K562 (cell line): ENCODE measurements around the gene AIFM3. TPM values are rescaled to one million over a fixed set of nuclear protein-coding genes. Genes with fewer than 3 reads are reported as not detected.
A peak's percentile ranks its signal among the peaks of the same experiment; 100 is the strongest.

Experiments
- BACH1 ChIP-seq: fragments of 200-800 bp; sonication (Bioruptor generic); IDR thresholded peaks from 2 replicates; pipeline ENCODE4 v1.6.1; 2016; ENCODE audit warnings: missing genetic modification characterization, missing compliant biosample characterization
- CREB1 ChIP-seq, 2 experiments: sonication (generic) in 1 of 2; formaldehyde crosslinking in 1 of 2; IDR thresholded peaks; 2 replicates each; pipeline versions ENCODE4 v1.6.1 to v1.8.0; 2012 to 2022; ENCODE audit warnings: inconsistent platforms in 1 of 2, mild to moderate bottlenecking in 1 of 2, missing genetic modification reagents in 1 of 2, moderate library complexity in 1 of 2
- CXXC5 ChIP-seq: fragments of 250-450 bp; sonication (Bioruptor Pico); IDR thresholded peaks from 2 replicates; pipeline ENCODE4 v1.8.0; 2022; ENCODE audit warnings: inconsistent platforms, mild to moderate bottlenecking, moderate library complexity
- NR2F6 ChIP-seq: fragments of 450-650 bp; formaldehyde crosslinking; IDR thresholded peaks from 2 replicates; pipeline ENCODE4 v1.4.0; 2020; ENCODE audit warnings: mild to moderate bottlenecking
- SMAD2 ChIP-seq: fragments of 150-350 bp; IDR thresholded peaks from 2 replicates; pipeline ENCODE4 v1.6.1; 2014; ENCODE audit warnings: low read depth, mild to moderate bottlenecking, low read length
- SMAD4 ChIP-seq: fragments of 250-450 bp; sonication (Bioruptor Pico); conservative IDR thresholded peaks from 2 replicates; pipeline ENCODE4 v1.8.0; 2021; ENCODE audit warnings: inconsistent platforms, mild to moderate bottlenecking, moderate library complexity
- ZNF408 ChIP-seq: fragments of 250-450 bp; sonication (Bioruptor Pico); IDR thresholded peaks from 2 replicates; pipeline ENCODE4 v1.4.0; 2020; ENCODE audit warnings: low read depth, mild to moderate bottlenecking, moderate library complexity
- ZNF589 ChIP-seq: fragments of 200-800 bp; sonication (Bioruptor generic); IDR thresholded peaks from 2 replicates; pipeline ENCODE4 v1.6.1; 2016; ENCODE audit warnings: low read depth, missing genetic modification characterization, missing compliant biosample characterization
- polyA plus RNA-seq, 8 experiments: library from polyadenylated mRNA; depleted of rRNA in 4 of 8; stranded (reverse) in 5 of 8; unstranded in 3 of 8; fragments of >200 nt; fragmentation: Nextera tagmentation in 2 of 8; fragmentation: Illumina TruSeq in 1 of 8; extraction: Ambion mirVana in 2 of 8; extraction: Trizol in 1 of 8; gene quantifications; 2 replicates each; pipeline versions ENCODE4 v1.2.1 to v1.2.3, GENCODE V29; 2011 to 2014; ENCODE audit warnings: inconsistent platforms in 1 of 8, missing spikeins in 1 of 8
- total RNA-seq, 7 experiments: library from RNA; depleted of rRNA in 6 of 7; stranded (reverse); fragments of >200 nt in 6 of 7; fragmentation: Illumina TruSeq in 2 of 7; extraction: Trizol in 2 of 7; gene quantifications; 2 replicates each; pipeline versions ENCODE4 v1.2.1 to v1.2.3, GENCODE V29; 2011 to 2021; ENCODE audit warnings: low replicate concordance in 1 of 7
- TF ChIP-seq, protein P1 (sequence below): fragments of 200-800 bp; sonication (Bioruptor generic); IDR thresholded peaks from 2 replicates; pipeline ENCODE4 v1.6.1; 2016; ENCODE audit warnings: missing genetic modification characterization, missing compliant biosample characterization

The AIFM3 gene
- total and polyA plus RNA-seq, 9 of the 15 experiments (the other 6 are each of a cell fraction or from before 2014, with no cell fraction given): 0.03 to 0.20 (median 0.07) TPM; not detected in 1

DNA sequence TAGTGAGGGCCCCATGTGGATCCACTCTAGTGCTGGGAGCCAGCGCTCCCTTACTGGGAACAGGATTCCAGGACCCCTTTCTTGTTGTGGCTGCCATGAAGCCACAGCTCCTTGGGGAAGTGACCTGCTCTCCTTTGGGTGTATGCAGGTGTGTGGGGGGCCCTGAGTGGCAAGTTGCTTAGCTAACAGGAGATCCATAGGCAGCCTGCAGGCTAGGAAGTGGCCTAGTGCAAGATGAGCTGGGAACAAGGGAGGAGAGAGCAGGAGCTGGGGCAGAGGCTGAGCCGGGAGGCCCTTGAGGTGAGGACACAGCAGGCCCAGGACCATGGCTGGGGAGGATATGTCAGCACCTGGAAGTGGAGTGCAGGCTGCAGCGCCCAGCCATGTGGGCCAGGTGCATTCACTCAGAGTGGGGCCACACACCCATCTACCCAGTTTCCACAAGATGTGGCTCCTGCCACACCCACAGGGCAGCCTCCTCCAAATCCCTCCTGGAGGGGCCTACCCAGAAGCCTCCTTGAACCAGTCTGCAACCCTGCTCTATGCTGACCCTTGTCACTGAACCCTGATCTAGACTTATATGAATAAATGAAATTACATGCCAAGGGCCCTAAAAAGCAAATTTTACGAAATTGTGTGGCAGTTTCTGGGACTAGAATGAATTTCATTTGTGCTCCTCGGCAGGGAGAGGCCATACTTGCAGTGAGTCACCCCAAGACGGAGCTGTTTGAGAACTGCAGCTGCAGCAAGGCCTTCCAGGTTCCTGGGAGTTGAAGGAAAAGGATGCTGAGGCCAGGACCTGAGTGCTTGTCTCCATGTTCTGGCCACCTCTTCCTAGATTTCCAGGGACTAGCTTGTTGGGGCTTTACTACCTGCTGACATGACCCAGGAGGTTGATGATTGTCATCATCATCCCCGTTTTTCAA is 31.6 kb downstream of the AIFM3 start (continued):
- TF ChIP-seq, protein P1, sequence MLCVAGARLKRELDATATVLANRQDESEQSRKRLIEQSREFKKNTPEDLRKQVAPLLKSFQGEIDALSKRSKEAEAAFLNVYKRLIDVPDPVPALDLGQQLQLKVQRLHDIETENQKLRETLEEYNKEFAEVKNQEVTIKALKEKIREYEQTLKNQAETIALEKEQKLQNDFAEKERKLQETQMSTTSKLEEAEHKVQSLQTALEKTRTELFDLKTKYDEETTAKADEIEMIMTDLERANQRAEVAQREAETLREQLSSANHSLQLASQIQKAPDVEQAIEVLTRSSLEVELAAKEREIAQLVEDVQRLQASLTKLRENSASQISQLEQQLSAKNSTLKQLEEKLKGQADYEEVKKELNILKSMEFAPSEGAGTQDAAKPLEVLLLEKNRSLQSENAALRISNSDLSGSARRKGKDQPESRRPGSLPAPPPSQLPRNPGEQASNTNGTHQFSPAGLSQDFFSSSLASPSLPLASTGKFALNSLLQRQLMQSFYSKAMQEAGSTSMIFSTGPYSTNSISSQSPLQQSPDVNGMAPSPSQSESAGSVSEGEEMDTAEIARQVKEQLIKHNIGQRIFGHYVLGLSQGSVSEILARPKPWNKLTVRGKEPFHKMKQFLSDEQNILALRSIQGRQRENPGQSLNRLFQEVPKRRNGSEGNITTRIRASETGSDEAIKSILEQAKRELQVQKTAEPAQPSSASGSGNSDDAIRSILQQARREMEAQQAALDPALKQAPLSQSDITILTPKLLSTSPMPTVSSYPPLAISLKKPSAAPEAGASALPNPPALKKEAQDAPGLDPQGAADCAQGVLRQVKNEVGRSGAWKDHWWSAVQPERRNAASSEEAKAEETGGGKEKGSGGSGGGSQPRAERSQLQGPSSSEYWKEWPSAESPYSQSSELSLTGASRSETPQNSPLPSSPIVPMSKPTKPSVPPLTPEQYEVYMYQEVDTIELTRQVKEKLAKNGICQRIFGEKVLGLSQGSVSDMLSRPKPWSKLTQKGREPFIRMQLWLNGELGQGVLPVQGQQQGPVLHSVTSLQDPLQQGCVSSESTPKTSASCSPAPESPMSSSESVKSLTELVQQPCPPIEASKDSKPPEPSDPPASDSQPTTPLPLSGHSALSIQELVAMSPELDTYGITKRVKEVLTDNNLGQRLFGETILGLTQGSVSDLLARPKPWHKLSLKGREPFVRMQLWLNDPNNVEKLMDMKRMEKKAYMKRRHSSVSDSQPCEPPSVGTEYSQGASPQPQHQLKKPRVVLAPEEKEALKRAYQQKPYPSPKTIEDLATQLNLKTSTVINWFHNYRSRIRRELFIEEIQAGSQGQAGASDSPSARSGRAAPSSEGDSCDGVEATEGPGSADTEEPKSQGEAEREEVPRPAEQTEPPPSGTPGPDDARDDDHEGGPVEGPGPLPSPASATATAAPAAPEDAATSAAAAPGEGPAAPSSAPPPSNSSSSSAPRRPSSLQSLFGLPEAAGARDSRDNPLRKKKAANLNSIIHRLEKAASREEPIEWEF: no peak
- TF ChIP-seq CREB1 (IDR thresholded peaks at IDR 0.05): no peak
- no peak for TF ChIP-seq CREB1 (CRISPR knock-in tag; IDR thresholded peaks at IDR 0.05)
- no peak for TF ChIP-seq SMAD2
- TF ChIP-seq ZNF589 (CRISPR knock-in tag): no peak
- TF ChIP-seq ZNF408 (CRISPR knock-in tag): no peak
- TF ChIP-seq BACH1 (tag): no peak
- TF ChIP-seq CXXC5 (CRISPR knock-in tag): no peak; the same call in none of the 2 replicates
- TF ChIP-seq SMAD4: no peak
- peak; percentile 88 for TF ChIP-seq NR2F6 (CRISPR knock-in tag)
